NCI-H2227 (cell line): ENCODE results near the gene PKM.
A peak's percentile ranks its signal among the peaks of the same experiment; 100 is the strongest.

Experiments
- DNase-seq: peaks from one replicate; lab custom pipeline; 2025; ENCODE audit not compliant: unreplicated experiment; lab: John Stamatoyannopoulos, UW

The PKM gene

GRCh38 chr15:72202302-72202701 is 28.7 kb downstream of the PKM start:
- no peak for DNase-seq

- DNase-seq, result no peak
These were observed 29.5 kb downstream of the PKM start for GRCh38 chr15:72201391-72201921.

GRCh38 chr15:72200395-72201237 is 30.4 kb downstream of the PKM start:
- no peak for DNase-seq

GRCh38 chr15:72199721-72200212 is 31.2 kb downstream of the PKM start:
- DNase-seq, result peak; percentile 73

GRCh38 chr15:72199205-72199515 is 31.8 kb downstream of the PKM start:
- no peak for DNase-seq

- DNase-seq, result no peak
These were observed 32.4 kb downstream of the PKM start for GRCh38 chr15:72198356-72199204.

GRCh38 chr15:72197460-72198355 is 33.3 kb downstream of the PKM start, which contains the start of gene GRAMD2A:
GRAMD2A (minus strand) TSS chr15:72197787.
- peak; percentile 29 for DNase-seq

GRCh38 chr15:72197041-72197459 is 33.9 kb downstream of the PKM start:
- DNase-seq, result no peak

- DNase-seq, result no peak
These were observed 34.5 kb downstream of the PKM start for GRCh38 chr15:72196409-72197040.

- DNase-seq, result no peak
These were observed 35.9 kb downstream of the PKM start for GRCh38 chr15:72195101-72195511.

- no peak for DNase-seq
These were observed 37.1 kb downstream of the PKM start for GRCh38 chr15:72193836-72194396.

- DNase-seq, result no peak
These were observed 38.6 kb downstream of the PKM start for GRCh38 chr15:72192416-72192815.

GRCh38 chr15:72189250-72189902 is 41.6 kb downstream of the PKM start:
- DNase-seq, result no peak

GRCh38 chr15:72184165-72184811 is 46.7 kb downstream of the PKM start:
- DNase-seq, result no peak

- no peak for DNase-seq
These were observed 47.2 kb downstream of the PKM start for GRCh38 chr15:72183781-72184164.

GRCh38 chr15:72182673-72183072 is 48.3 kb downstream of the PKM start:
- no peak for DNase-seq

- DNase-seq, result no peak
These were observed 48.7 kb downstream of the PKM start for GRCh38 chr15:72182244-72182643.

- no peak for DNase-seq
These were observed 50.1 kb downstream of the PKM start for GRCh38 chr15:72180761-72181324.
